ENCODE data around the gene NTNG2. TPM values are rescaled to one million over a fixed set of nuclear protein-coding genes. Genes with fewer than 3 reads are reported as not detected.

The NTNG2 gene
- total RNA-seq, 4 donors from 2014 or later: 0.44 to 3.2 TPM; not detected in 2

- TF ChIP-seq CTCF (IDR thresholded peaks at IDR 0.05; ENCODE audit: low read depth): no peak
Observed at GRCh38 chr9:132247942-132248341, 86.1 kb downstream of the NTNG2 start.

GRCh38 chr9:132249123-132249522 lies 87.3 kb downstream of the NTNG2 start:
- no peak for TF ChIP-seq CTCF (IDR thresholded peaks at IDR 0.05; ENCODE audit: low read depth)

- no peak for TF ChIP-seq CTCF (IDR thresholded peaks at IDR 0.05; ENCODE audit: low read depth)
Observed at GRCh38 chr9:132249690-132250089, 87.8 kb downstream of the NTNG2 start.

DNA sequence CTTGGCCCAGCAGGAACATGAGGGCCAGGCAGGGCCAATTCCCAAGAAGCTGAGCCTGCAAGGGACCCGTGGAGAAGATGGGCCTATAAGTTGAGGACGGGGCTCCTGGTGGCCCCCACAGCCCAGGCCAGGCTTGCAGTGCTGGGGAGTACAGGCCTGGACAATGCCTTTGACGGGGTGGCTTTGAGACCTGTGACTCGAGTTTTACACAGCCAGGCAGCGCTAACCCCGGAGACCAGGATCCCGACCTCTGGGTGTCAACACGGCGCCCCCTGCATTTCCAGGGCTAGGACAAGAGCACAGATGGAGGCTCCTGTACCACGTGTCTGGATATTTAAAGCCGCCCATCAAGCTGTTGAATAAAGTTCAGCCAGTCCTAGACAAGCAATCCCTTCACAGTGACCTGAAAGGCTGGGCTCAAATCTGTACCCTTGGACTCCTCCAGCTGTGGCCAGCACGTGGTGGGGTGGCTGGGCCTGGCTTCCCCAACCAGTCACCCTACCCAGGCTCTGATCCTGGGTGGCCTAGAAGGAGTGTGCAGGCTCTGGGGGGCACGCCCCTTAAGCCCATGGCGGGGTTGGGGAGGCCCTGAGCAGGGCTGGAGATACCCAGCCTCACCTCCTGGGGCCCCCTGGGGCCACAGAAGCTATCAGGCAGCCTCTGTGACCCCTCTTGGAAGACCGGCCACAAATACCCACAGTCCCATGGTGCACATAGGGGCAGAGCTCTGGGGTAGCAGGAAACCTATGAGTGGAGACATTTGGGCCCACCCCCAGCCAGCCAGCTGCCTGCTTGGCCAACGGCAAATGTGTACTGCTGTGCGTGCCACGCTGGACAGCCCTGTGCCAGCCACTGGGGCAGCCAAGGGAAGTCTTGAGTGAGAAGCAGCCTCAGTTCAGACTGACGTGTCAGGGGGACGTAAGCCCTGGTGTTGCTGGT lies 88.7 kb downstream of the NTNG2 start:
- TF ChIP-seq CTCF (IDR thresholded peaks at IDR 0.05; ENCODE audit: low read depth): no peak

GRCh38 chr9:132260846-132261245 lies 99.0 kb downstream of the NTNG2 start:
- no peak for TF ChIP-seq CTCF (IDR thresholded peaks at IDR 0.05; ENCODE audit: low read depth)

- no peak for TF ChIP-seq CTCF (IDR thresholded peaks at IDR 0.05; ENCODE audit: low read depth)
Observed at GRCh38 chr9:132266017-132266416, 104.2 kb downstream of the NTNG2 start.

- no peak for TF ChIP-seq CTCF (IDR thresholded peaks at IDR 0.05; ENCODE audit: low read depth)
Observed at GRCh38 chr9:132267660-132268059, 105.8 kb downstream of the NTNG2 start.
